Endometrial microvascular endothelial cells (primary cell): Measurements from ENCODE around the gene KRT26. TPM values are rescaled to one million over a fixed set of nuclear protein-coding genes. Genes with fewer than 3 reads are reported as not detected.
"Not testable (repeated sequence)": the region's sequence is repeated elsewhere in the genome, so short reads cannot be mapped to it uniquely, and the experiment has no call there.

Source experiments
- in situ Hi-C: cut with HindIII; loops from 2 replicates; pipeline ENCODE4 v1.10.0; 2017; ENCODE audit warnings: low sequenced_read_pairs, low pct_unique_long_range_greater_than_20kb; ENCODE audit errors: inconsistent ontology term
- total RNA-seq: library from RNA; depleted of rRNA; stranded (reverse); fragments of >200 nt; gene quantifications from one replicate; pipeline ENCODE4 v1.2.3, GENCODE V29; 2015; ENCODE audit errors: inconsistent ontology term

KRT26 gene
- total RNA-seq, 1 donor from 2014 or later: not detected

- in situ Hi-C loops: loop anchor here (25.0 kb wide), 1 partner anchor 88 kb away; the partner anchor contains the start of gene KRT222
Measured at GRCh38 chr17:40750391-40750790, 21.6 kb downstream of the KRT26 start.

DNA sequence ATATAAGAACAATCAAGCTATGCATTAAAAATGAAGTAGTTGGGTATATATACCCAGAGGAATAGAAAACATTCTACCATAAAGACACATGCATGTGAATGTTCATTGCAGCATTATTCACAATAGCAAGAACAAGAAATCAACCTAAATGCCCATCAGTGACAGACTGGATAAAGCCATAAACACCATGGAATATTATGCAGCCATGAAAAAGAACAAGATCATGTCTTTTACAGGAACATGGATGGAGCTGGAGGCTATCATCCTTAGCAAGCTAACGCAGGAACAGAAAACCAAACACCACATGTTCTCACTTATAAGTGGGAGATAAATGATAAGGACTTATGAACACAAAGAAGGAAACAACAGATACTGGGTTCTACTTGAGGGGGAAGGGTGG is 23.3 kb downstream of the KRT26 start:
- in situ Hi-C loops: not testable (repeated sequence)

DNA sequence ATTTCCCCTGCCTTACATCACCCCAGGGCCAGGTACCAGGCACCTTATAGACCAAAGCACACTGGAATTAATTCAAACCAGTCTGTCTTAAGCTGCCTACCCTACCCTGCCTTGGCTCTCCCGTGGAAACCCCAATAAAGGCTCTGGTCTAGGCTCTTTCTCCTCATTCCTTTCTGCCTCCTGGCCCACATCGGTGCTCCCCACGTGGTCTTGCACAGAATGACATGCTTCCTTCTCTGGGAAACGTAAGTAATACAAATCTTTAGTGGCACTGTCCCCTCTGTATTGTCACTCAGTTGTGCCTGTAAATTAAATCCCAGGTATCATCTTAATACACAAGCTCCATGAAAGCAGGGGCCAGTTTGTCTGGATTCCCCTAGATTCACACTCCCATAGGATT is 33.4 kb downstream of the KRT26 start:
- in situ Hi-C loops: no loop called here

- in situ Hi-C loops: no loop called here
Measured at GRCh38 chr17:40735016-40735415, 37.0 kb downstream of the KRT26 start.

DNA sequence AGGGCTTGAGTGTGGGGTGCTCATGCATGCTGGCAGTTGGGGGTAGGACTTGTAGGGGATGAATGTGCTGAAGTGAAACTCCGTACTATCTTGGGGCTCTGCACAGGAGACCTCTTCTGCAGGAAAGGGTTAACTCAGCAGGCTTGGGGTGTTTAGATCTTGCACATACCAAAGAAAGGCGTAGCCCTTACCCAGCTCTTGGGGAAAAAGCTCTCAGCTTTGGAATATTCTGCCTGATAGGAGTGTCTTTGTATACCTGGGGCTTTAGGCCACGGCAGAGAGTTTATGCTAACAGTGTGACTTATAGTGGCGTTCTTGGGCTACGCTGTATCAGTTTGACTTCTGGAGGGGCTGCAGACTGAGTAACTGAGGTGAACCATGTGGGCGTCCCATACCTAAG is 38.0 kb downstream of the KRT26 start:
- in situ Hi-C loops: no loop called here

DNA sequence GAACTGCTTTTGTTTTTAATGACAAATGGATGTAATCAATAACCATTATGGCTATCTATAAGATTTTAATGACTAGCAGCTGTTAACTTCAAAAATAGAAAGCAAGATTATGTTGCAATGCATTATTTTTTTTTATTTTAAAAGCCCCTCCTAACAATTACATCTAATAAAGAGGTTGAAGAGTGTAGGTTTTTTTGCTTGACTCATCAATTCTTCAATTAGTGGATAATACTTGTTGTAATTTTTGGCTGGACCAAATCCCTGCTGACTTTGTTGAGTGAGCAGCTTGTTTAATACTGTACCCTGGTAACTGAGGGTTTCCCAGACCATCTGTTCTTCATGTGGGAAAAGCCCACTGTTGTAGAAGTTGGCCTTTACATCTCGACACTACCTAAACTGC is 41.0 kb downstream of the KRT26 start:
- in situ Hi-C loops: no loop called here

- in situ Hi-C loops: no loop called here
Measured at GRCh38 chr17:40727447-40728231, 44.4 kb downstream of the KRT26 start.

DNA sequence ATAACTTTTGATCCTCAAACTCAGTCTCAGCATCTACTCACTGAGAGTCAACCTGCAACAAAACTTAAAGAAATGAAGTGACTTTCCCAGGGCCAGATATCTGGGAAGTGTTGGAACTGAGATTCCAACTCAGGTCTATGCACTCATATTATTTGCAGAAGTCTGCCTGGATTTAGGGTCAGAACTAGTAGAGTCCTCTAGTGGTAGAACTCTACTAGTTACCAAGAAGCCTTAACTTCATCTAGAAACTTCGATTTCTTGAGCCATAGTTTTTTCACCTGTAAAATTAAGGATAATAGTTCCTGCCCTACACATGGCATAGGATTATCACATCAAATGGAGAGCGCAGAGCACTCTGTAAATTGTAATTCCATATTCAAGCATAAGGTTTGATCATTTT is 45.1 kb downstream of the KRT26 start:
- in situ Hi-C loops: no loop called here

DNA sequence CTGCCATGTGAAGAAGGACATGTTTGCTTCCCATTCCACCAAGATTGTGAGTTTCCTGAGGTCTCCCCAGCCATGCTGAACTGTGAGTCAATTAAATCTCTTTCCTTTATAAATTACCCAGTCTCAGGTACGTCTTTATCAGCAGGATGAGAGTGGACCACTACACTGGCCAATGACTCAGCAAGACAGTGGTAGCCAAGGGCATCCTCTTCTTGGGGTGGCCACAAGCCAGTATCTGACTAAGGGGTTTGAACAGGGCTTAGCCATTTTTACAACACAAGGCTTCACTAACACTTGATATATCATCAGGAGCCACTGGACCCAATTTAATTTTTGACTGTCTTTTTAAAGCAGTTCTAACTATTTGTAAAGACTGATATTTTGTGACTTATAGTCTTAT is 47.3 kb downstream of the KRT26 start:
- in situ Hi-C loops: no loop called here

DNA sequence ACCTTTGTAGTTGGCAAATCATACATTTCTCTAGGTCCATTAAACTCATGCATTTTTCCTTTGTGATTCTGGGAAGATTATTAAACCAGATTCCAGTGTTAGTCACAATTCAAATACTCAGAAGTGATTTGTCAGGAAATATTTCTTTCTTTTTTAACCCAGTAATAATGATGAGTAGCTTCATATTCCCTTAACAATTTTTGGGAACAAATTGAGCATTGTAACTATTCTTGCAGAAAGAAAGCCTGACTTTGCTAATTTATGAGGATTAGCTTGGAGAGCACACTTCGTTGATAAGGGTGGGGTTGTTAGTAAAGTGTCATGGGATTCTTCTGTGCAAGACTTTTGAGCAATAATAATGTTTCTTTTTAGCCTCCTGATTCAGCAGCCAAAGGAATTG is 49.8 kb downstream of the KRT26 start:
- in situ Hi-C loops: no loop called here

- in situ Hi-C loops: no loop called here
Measured at GRCh38 chr17:40720899-40721298, 51.1 kb downstream of the KRT26 start.

DNA sequence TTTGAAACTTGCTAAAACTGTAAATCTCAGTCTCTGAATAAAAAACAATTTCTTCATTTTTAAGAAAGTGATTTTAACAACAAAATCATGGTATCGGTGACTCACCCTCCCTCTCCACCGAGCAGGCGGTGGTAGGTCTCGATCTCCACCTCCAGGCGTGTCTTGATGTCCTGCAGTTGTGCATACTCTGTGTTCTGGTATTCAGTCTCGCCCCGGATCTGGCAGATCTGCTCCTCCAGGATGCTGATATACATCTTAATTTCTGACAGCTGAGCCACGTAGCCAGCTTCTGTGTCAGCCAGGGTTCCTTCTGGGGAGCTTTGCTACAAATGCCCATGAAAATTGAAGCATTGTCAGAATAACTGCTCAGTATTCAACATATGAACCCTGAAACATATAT is 53.1 kb downstream of the KRT26 start:
- in situ Hi-C loops: no loop called here

GRCh38 chr17:40717776-40718175 is 54.2 kb downstream of the KRT26 start:
- in situ Hi-C loops: no loop called here

Other genes with a start within 250 kb of the KRT26 start
- gene CCR7, start 206.7 kb downstream of the KRT26 start, total RNA-seq: not detected
- 62.3 TPM for gene SMARCE1, start 124.4 kb downstream of the KRT26 start, total RNA-seq
- not detected for gene KRT222, start 107.0 kb downstream of the KRT26 start, total RNA-seq
- gene KRT24, start 68.4 kb downstream of the KRT26 start, total RNA-seq: not detected
- not detected for gene KRT25, start 16.9 kb downstream of the KRT26 start, total RNA-seq
- not detected for gene KRT27, start 10.3 kb upstream of the KRT26 start, total RNA-seq
- gene KRT28, start 27.8 kb upstream of the KRT26 start, total RNA-seq: not detected
- gene KRT10, start 50.4 kb upstream of the KRT26 start, total RNA-seq: 6.4 TPM
- gene KRT12, start 95.0 kb upstream of the KRT26 start, total RNA-seq: not detected
- not detected for gene KRT20, start 113.0 kb upstream of the KRT26 start, total RNA-seq
- not detected for gene KRT23, start 165.4 kb upstream of the KRT26 start, total RNA-seq
- not detected for gene KRT39, start 194.7 kb upstream of the KRT26 start, total RNA-seq
- gene KRT40, start 212.1 kb upstream of the KRT26 start, total RNA-seq: not detected
- not detected for gene KRTAP3-3, start 222.0 kb upstream of the KRT26 start, total RNA-seq
- gene KRTAP3-2, start 227.7 kb upstream of the KRT26 start, total RNA-seq: not detected
- not detected for gene KRTAP3-1, start 236.9 kb upstream of the KRT26 start, total RNA-seq